Glutamatergic neuron (in vitro differentiated cells): Measurements from ENCODE around the gene PCYT2. TPM values are rescaled to one million over a fixed set of nuclear protein-coding genes. Genes with fewer than 3 reads are reported as not detected.
A peak's percentile ranks its signal among the peaks of the same experiment; 100 is the strongest.

ENCODE experiments used
- DNase-seq: peaks from one replicate; pipeline ENCODE4 v3.0.0; 2022
- H3K27ac Mint-ChIP-seq: one replicate; pipeline ENCODE4 v1.8.0; 2020; ENCODE audit warnings: mild to moderate bottlenecking, mixed read lengths, inconsistent platforms; ENCODE audit not compliant: unreplicated experiment
- H3K27me3 Mint-ChIP-seq: one replicate; pipeline ENCODE4 v1.8.0; 2020; ENCODE audit warnings: mild to moderate bottlenecking, moderate library complexity, mixed read lengths, inconsistent platforms; ENCODE audit not compliant: unreplicated experiment
- H3K36me3 Mint-ChIP-seq: one replicate; pipeline ENCODE4 v1.8.0; 2020; ENCODE audit warnings: mild to moderate bottlenecking, mixed read lengths, inconsistent platforms; ENCODE audit not compliant: unreplicated experiment
- H3K4me1 Mint-ChIP-seq: one replicate; pipeline ENCODE4 v1.8.0; 2020; ENCODE audit warnings: mild to moderate bottlenecking, low read depth, mixed read lengths, inconsistent platforms; ENCODE audit not compliant: unreplicated experiment
- H3K4me3 Mint-ChIP-seq: one replicate; pipeline ENCODE4 v1.8.0; 2020; ENCODE audit warnings: mild to moderate bottlenecking, mixed read lengths, inconsistent platforms; ENCODE audit not compliant: unreplicated experiment
- H3K9me3 Mint-ChIP-seq: one replicate; pipeline ENCODE4 v1.8.0; 2020; ENCODE audit warnings: mild to moderate bottlenecking, moderate library complexity, mixed read lengths, inconsistent platforms; ENCODE audit not compliant: unreplicated experiment
- total RNA-seq: library from RNA; stranded (reverse); fragmentation: NEBNext Ultra II Directional; extraction: Animal tissue kit (Norgen Biotek cat#: 25700); gene quantifications from one replicate; pipeline ENCODE4 v1.2.1, GENCODE V29; 2021; ENCODE audit not compliant: unreplicated experiment
- TF ChIP-seq, protein P1 (sequence below): fragments of 200-600 bp; sonication (generic); IDR thresholded peaks from one replicate; pipeline ENCODE4 v1.5.0; 2021; ENCODE audit not compliant: partially characterized antibody, unreplicated experiment

The PCYT2 gene
- total RNA-seq, 1 donor from 2014 or later = 63.0 TPM

- no peak overlapping the region for H3K27ac Mint-ChIP-seq
- H3K4me1 Mint-ChIP-seq = no peaks in the 10 kb centered on the region
- peaks cover 2% of the 10 kb centered on the region for H3K9me3 Mint-ChIP-seq
- TF ChIP-seq, protein P1, sequence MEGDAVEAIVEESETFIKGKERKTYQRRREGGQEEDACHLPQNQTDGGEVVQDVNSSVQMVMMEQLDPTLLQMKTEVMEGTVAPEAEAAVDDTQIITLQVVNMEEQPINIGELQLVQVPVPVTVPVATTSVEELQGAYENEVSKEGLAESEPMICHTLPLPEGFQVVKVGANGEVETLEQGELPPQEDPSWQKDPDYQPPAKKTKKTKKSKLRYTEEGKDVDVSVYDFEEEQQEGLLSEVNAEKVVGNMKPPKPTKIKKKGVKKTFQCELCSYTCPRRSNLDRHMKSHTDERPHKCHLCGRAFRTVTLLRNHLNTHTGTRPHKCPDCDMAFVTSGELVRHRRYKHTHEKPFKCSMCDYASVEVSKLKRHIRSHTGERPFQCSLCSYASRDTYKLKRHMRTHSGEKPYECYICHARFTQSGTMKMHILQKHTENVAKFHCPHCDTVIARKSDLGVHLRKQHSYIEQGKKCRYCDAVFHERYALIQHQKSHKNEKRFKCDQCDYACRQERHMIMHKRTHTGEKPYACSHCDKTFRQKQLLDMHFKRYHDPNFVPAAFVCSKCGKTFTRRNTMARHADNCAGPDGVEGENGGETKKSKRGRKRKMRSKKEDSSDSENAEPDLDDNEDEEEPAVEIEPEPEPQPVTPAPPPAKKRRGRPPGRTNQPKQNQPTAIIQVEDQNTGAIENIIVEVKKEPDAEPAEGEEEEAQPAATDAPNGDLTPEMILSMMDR = no peak
- H3K27me3 Mint-ChIP-seq = peaks cover 5% of the 10 kb centered on the region
- no peak for DNase-seq
- no peaks in the 10 kb centered on the region for H3K36me3 Mint-ChIP-seq
- H3K4me3 Mint-ChIP-seq = no peak overlapping the region
Measured at GRCh38 chr17:81898029-81898866, 13.0 kb downstream of the PCYT2 start.

GRCh38 chr17:81895400-81895799, 15.8 kb downstream of the PCYT2 start:
- no peaks in the 10 kb centered on the region for H3K27me3 Mint-ChIP-seq
- H3K36me3 Mint-ChIP-seq = no peaks in the 10 kb centered on the region
- no peak for DNase-seq
- no peak overlapping the region for H3K4me3 Mint-ChIP-seq
- TF ChIP-seq, protein P1 = no peak
- no peaks in the 10 kb centered on the region for H3K9me3 Mint-ChIP-seq
- H3K27ac Mint-ChIP-seq = no peak overlapping the region
- no peaks in the 10 kb centered on the region for H3K4me1 Mint-ChIP-seq

DNA sequence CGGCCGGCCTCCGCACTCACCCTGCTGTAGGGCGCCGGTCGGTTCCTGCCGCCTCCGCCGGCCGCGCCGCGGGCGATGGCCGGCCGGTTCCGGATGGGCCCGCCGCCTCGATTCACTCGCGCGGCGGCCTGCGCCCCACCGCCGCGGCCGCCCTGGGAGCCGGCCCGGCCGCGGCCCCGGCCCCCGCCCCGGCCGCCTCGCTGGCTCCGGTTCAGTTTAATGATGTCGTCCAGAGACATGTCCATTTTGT, 20.0 kb downstream of the PCYT2 start:
- H3K4me3 Mint-ChIP-seq = peak overlapping the region; percentile 90
- no peaks in the 10 kb centered on the region for H3K36me3 Mint-ChIP-seq
- H3K27me3 Mint-ChIP-seq = peaks cover 7% of the 10 kb centered on the region
- H3K9me3 Mint-ChIP-seq = no peaks in the 10 kb centered on the region
- DNase-seq = no peak
- peak overlapping the region; percentile 76 for H3K27ac Mint-ChIP-seq
- no peaks in the 10 kb centered on the region for H3K4me1 Mint-ChIP-seq
- TF ChIP-seq, protein P1 = no peak

- TF ChIP-seq, protein P1 = no peak
- Mint-ChIP-seq H3K9me3 (peaks cover 2% of the 10 kb centered on the region), H3K4me3 (peak overlapping the region; percentile 79), H3K36me3 (no peaks in the 10 kb centered on the region), H3K27ac (peak overlapping the region; percentile 66), H3K4me1 (no peaks in the 10 kb centered on the region), H3K27me3 (peaks cover 7% of the 10 kb centered on the region)
- no peak for DNase-seq
Measured at GRCh38 chr17:81890447-81891302, 20.5 kb downstream of the PCYT2 start.

DNA sequence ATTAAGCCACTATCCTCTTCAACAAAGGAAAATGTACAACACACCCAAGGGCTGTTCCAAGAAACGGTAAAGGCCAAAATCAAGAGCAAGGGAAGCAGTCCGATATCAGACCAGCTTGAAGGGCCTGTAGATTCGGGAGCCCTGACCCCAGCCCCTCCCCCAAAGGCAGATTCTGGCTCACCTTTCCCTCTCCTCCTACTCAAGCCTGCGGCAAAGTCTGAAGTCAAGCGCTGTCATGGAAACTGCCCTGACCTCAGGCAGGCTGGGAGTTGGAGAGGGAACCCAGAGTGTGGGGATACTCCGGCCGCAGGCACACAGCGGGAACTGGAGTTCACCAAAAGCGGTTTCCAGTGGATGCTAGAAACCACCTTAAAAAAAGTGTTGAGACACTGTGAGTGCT, 21.6 kb downstream of the PCYT2 start:
- Mint-ChIP-seq H3K36me3 (no peaks in the 10 kb centered on the region), H3K4me3 (peak overlapping the region; percentile 79), H3K9me3 (peaks cover 2% of the 10 kb centered on the region), H3K4me1 (no peaks in the 10 kb centered on the region), H3K27ac (no peak overlapping the region), H3K27me3 (peaks cover 7% of the 10 kb centered on the region)
- DNase-seq = no peak
- TF ChIP-seq, protein P1 = no peak
